Measurements from ENCODE around the gene SPSB3. TPM values are rescaled to one million over a fixed set of nuclear protein-coding genes. Genes with fewer than 3 reads are reported as not detected.

Gene SPSB3
- total RNA-seq, 1 donor from 2014 or later: 48.2 TPM

GRCh38 chr16:1773703-1774447 lies 8.5 kb downstream of the SPSB3 start:
- no peaks in the 10 kb centered on the region for H3K27me3 ChIP-seq (ENCODE audit: control insufficient read depth, insufficient read depth, low read length)
- FAIRE-seq (no peak), DNase-seq (ENCODE audit: low read depth) (no peak)
- H3K36me3 ChIP-seq (ENCODE audit: control insufficient read depth, insufficient read depth, low read length): peaks cover 22% of the 10 kb centered on the region
- TF ChIP-seq, protein P1, sequence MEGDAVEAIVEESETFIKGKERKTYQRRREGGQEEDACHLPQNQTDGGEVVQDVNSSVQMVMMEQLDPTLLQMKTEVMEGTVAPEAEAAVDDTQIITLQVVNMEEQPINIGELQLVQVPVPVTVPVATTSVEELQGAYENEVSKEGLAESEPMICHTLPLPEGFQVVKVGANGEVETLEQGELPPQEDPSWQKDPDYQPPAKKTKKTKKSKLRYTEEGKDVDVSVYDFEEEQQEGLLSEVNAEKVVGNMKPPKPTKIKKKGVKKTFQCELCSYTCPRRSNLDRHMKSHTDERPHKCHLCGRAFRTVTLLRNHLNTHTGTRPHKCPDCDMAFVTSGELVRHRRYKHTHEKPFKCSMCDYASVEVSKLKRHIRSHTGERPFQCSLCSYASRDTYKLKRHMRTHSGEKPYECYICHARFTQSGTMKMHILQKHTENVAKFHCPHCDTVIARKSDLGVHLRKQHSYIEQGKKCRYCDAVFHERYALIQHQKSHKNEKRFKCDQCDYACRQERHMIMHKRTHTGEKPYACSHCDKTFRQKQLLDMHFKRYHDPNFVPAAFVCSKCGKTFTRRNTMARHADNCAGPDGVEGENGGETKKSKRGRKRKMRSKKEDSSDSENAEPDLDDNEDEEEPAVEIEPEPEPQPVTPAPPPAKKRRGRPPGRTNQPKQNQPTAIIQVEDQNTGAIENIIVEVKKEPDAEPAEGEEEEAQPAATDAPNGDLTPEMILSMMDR (IDR thresholded peaks at IDR 0.05; ENCODE audit: insufficient read depth, low read length, severe bottlenecking): no peak
- H3K4me3 ChIP-seq (ENCODE audit: low read depth, low read length): peak overlapping the region; percentile 97

GRCh38 chr16:1772908-1773702 lies 9.3 kb downstream of the SPSB3 start, which contains the start of gene MRPS34:
MRPS34 (minus strand) TSS chr16:1773134; CDS start chr16:1773119, 15 bp downstream.
- FAIRE-seq (no peak), DNase-seq (ENCODE audit: low read depth) (peak; percentile 42)
- TF ChIP-seq, protein P1 (IDR thresholded peaks at IDR 0.05; ENCODE audit: insufficient read depth, low read length, severe bottlenecking): peak; percentile 90
- Histone ChIP-seq H3K36me3 (ENCODE audit: control insufficient read depth, insufficient read depth, low read length) (peaks cover 21% of the 10 kb centered on the region), H3K27me3 (ENCODE audit: control insufficient read depth, insufficient read depth, low read length) (no peaks in the 10 kb centered on the region), H3K4me3 (ENCODE audit: low read depth, low read length) (peak within 1 kb of the TSS; percentile 97)

GRCh38 chr16:1772362-1772907 lies 9.9 kb downstream of the SPSB3 start, which contains the start of gene EME2:
EME2 (plus strand) TSS chr16:1772810; CDS start chr16:1773228, 418 bp downstream.
- peak; percentile 24 for DNase-seq (ENCODE audit: low read depth)
- no peaks in the 10 kb centered on the region for H3K27me3 ChIP-seq (ENCODE audit: control insufficient read depth, insufficient read depth, low read length)
- FAIRE-seq: no peak
- TF ChIP-seq, protein P1 (IDR thresholded peaks at IDR 0.05; ENCODE audit: insufficient read depth, low read length, severe bottlenecking): no peak
- H3K36me3 ChIP-seq (ENCODE audit: control insufficient read depth, insufficient read depth, low read length): peaks cover 28% of the 10 kb centered on the region
- peak within 1 kb of the TSS; percentile 97 for H3K4me3 ChIP-seq (ENCODE audit: low read depth, low read length)

DNA sequence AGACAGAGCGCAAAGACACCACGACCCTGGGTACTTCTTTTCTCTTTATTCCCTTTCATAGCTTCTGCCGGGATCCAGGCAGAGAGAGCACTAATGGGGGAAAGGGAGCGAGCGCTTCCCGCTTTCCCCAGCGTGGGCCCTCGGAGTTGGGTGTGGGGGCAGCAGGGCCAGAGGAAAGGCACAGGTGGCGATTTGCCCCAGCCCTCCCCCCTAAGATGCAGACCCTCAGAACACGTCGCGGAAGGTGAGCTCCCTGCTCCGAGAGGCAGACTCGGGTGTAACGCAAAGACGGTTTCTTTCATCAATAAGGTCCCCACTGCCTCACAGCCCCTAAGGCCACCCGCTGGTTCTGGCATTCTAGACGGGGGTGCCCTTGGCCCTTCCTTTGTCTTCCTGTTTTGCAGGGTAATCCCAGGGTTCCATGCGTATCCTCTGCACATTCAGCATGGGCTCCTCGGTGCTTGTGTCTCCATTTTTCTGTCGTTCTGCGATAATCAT lies 10.5 kb downstream of the SPSB3 start:
- Histone ChIP-seq H3K4me3 (ENCODE audit: low read depth, low read length) (peak overlapping the region; percentile 97), H3K36me3 (ENCODE audit: control insufficient read depth, insufficient read depth, low read length) (peaks cover 31% of the 10 kb centered on the region), H3K27me3 (ENCODE audit: control insufficient read depth, insufficient read depth, low read length) (no peaks in the 10 kb centered on the region)
- DNase-seq (ENCODE audit: low read depth) (no peak), FAIRE-seq (no peak)
- TF ChIP-seq, protein P1 (IDR thresholded peaks at IDR 0.05; ENCODE audit: insufficient read depth, low read length, severe bottlenecking): no peak

GRCh38 chr16:1771188-1771863 lies 11.0 kb downstream of the SPSB3 start, which contains the start of gene NME3:
NME3 (minus strand) TSS chr16:1771543; CDS start chr16:1771534, 9 bp downstream.
- TF ChIP-seq, protein P1 (IDR thresholded peaks at IDR 0.05; ENCODE audit: insufficient read depth, low read length, severe bottlenecking): no peak
- Histone ChIP-seq H3K4me3 (ENCODE audit: low read depth, low read length) (peak within 1 kb of the TSS; percentile 97), H3K36me3 (ENCODE audit: control insufficient read depth, insufficient read depth, low read length) (peaks cover 27% of the 10 kb centered on the region), H3K27me3 (ENCODE audit: control insufficient read depth, insufficient read depth, low read length) (no peaks in the 10 kb centered on the region)
- FAIRE-seq (no peak), DNase-seq (ENCODE audit: low read depth) (peak; percentile 35)
